ENCODE measurements around the gene BUD31. TPM values are rescaled to one million over a fixed set of nuclear protein-coding genes. Genes with fewer than 3 reads are reported as not detected.

BUD31 gene
- total RNA-seq, 1 experiment from 2014 or later = 193 TPM

GRCh38 chr7:99397297-99397983 lies 11.3 kb upstream of the BUD31 start:
- no peak for DNase-seq (ENCODE audit: low read depth)

GRCh38 chr7:99398891-99399445 lies 9.8 kb upstream of the BUD31 start:
- no peak for DNase-seq (ENCODE audit: low read depth)

GRCh38 chr7:99399597-99399996 lies 9.2 kb upstream of the BUD31 start:
- DNase-seq (ENCODE audit: low read depth) = no peak

GRCh38 chr7:99402854-99403253 lies 5.9 kb upstream of the BUD31 start:
- DNase-seq (ENCODE audit: low read depth) = no peak

GRCh38 chr7:99403764-99404163 lies 5.0 kb upstream of the BUD31 start:
- no peak for DNase-seq (ENCODE audit: low read depth)

GRCh38 chr7:99404235-99404976 lies 4.4 kb upstream of the BUD31 start:
- no peak for DNase-seq (ENCODE audit: low read depth)

GRCh38 chr7:99404977-99405320 lies 3.8 kb upstream of the BUD31 start:
- DNase-seq (ENCODE audit: low read depth) = no peak

GRCh38 chr7:99406557-99406956 lies 2.2 kb upstream of the BUD31 start:
- no peak for DNase-seq (ENCODE audit: low read depth)

- DNase-seq (ENCODE audit: low read depth) = peak; percentile 47
These were observed 844 bp upstream of the BUD31 start for GRCh38 chr7:99407872-99408378.

- DNase-seq (ENCODE audit: low read depth) = no peak
These were observed 413 bp downstream of the BUD31 start for GRCh38 chr7:99409192-99409572.

GRCh38 chr7:99409806-99410205 lies 1.0 kb downstream of the BUD31 start:
- DNase-seq (ENCODE audit: low read depth) = no peak

- DNase-seq (ENCODE audit: low read depth) = no peak
These were observed 1.9 kb downstream of the BUD31 start for GRCh38 chr7:99410635-99411034.

- DNase-seq (ENCODE audit: low read depth) = peak; percentile 62
These were observed 6.9 kb downstream of the BUD31 start for GRCh38 chr7:99415513-99416127.

GRCh38 chr7:99418260-99418659 lies 9.5 kb downstream of the BUD31 start:
- no peak for DNase-seq (ENCODE audit: low read depth)

GRCh38 chr7:99419323-99420021 lies 10.7 kb downstream of the BUD31 start:
- no peak for DNase-seq (ENCODE audit: low read depth)

- no peak for DNase-seq (ENCODE audit: low read depth)
These were observed 11.4 kb downstream of the BUD31 start for GRCh38 chr7:99420213-99420612.

GRCh38 chr7:99420986-99421385 lies 12.2 kb downstream of the BUD31 start:
- DNase-seq (ENCODE audit: low read depth) = no peak

GRCh38 chr7:99422186-99422585 lies 13.4 kb downstream of the BUD31 start:
- DNase-seq (ENCODE audit: low read depth) = no peak

GRCh38 chr7:99422625-99423024 lies 13.9 kb downstream of the BUD31 start:
- DNase-seq (ENCODE audit: low read depth) = no peak

GRCh38 chr7:99424932-99425730 lies 16.4 kb downstream of the BUD31 start:
- DNase-seq (ENCODE audit: low read depth) = no peak
